NCI-H748 (cell line): Measurements from ENCODE around the gene TCERG1L.
"Not testable (repeated sequence)": the region's sequence is repeated elsewhere in the genome, so short reads cannot be mapped to it uniquely, and the experiment has no call there.

Experiments used
- DNase-seq: peaks from one replicate; lab custom pipeline; 2025; ENCODE audit not compliant: unreplicated experiment; lab: John Stamatoyannopoulos, UW

Gene TCERG1L

GRCh38 chr10:131090761-131091661 lies 220.5 kb downstream of the TCERG1L start:
- DNase-seq = peak; percentile 91

GRCh38 chr10:131089861-131090260 lies 221.7 kb downstream of the TCERG1L start:
- no peak for DNase-seq

GRCh38 chr10:131089150-131089549 lies 222.4 kb downstream of the TCERG1L start:
- no peak for DNase-seq

GRCh38 chr10:131088619-131089018 lies 222.9 kb downstream of the TCERG1L start:
- no peak for DNase-seq

GRCh38 chr10:131087464-131088215 lies 223.9 kb downstream of the TCERG1L start:
- no peak for DNase-seq

- DNase-seq = no peak
Observed at GRCh38 chr10:131086511-131086910, 225.0 kb downstream of the TCERG1L start.

- DNase-seq = no peak
Observed at GRCh38 chr10:131086094-131086493, 225.4 kb downstream of the TCERG1L start.

- no peak for DNase-seq
Observed at GRCh38 chr10:131085091-131085860, 226.2 kb downstream of the TCERG1L start.

GRCh38 chr10:131084791-131085090 lies 226.8 kb downstream of the TCERG1L start:
- DNase-seq = no peak

GRCh38 chr10:131083915-131084790 lies 227.4 kb downstream of the TCERG1L start:
- DNase-seq = peak; percentile 13

- no peak for DNase-seq
Observed at GRCh38 chr10:131082991-131083481, 228.5 kb downstream of the TCERG1L start.

GRCh38 chr10:131082201-131082850 lies 229.2 kb downstream of the TCERG1L start:
- no peak for DNase-seq

- no peak for DNase-seq
Observed at GRCh38 chr10:131081786-131082185, 229.7 kb downstream of the TCERG1L start.

- no peak for DNase-seq
Observed at GRCh38 chr10:131081376-131081775, 230.1 kb downstream of the TCERG1L start.

- no peak for DNase-seq
Observed at GRCh38 chr10:131080571-131080970, 230.9 kb downstream of the TCERG1L start.

GRCh38 chr10:131079314-131079713 lies 232.2 kb downstream of the TCERG1L start:
- DNase-seq = no peak

- DNase-seq = not testable (repeated sequence)
Observed at GRCh38 chr10:131078882-131079280, 232.6 kb downstream of the TCERG1L start.

- no peak for DNase-seq
Observed at GRCh38 chr10:131078131-131078881, 233.2 kb downstream of the TCERG1L start.

- no peak for DNase-seq
Observed at GRCh38 chr10:131077724-131078123, 233.8 kb downstream of the TCERG1L start.
